Type B pancreatic cell (in vitro differentiated cells): Measurements from ENCODE around the gene FOXO4. TPM values are rescaled to one million over a fixed set of nuclear protein-coding genes. Genes with fewer than 3 reads are reported as not detected.

Source experiments
- DNase-seq: peaks from one replicate; pipeline ENCODE4 v3.0.0; 2021; ENCODE audit warnings: mixed read lengths; ENCODE audit not compliant: unreplicated experiment; ENCODE audit errors: extremely low spot score
- H3K27ac Mint-ChIP-seq: 2 replicates; pipeline ENCODE4 v1.8.0; 2021; ENCODE audit warnings: mild to moderate bottlenecking, mixed read lengths
- H3K27me3 Mint-ChIP-seq: 2 replicates; pipeline ENCODE4 v1.8.0; 2021; ENCODE audit warnings: mixed read lengths
- H3K36me3 Mint-ChIP-seq: 2 replicates; pipeline ENCODE4 v1.8.0; 2021; ENCODE audit warnings: mixed read lengths
- H3K4me1 Mint-ChIP-seq: one replicate; pipeline ENCODE4 v1.8.0; 2021; ENCODE audit warnings: mixed read lengths; ENCODE audit not compliant: unreplicated experiment
- H3K4me3 Mint-ChIP-seq: 2 replicates; pipeline ENCODE4 v1.8.0; 2021; ENCODE audit warnings: mild to moderate bottlenecking, mixed read lengths
- H3K9me3 Mint-ChIP-seq: 2 replicates; pipeline ENCODE4 v1.8.0; 2021; ENCODE audit warnings: mixed read lengths
- total RNA-seq: library from RNA; stranded (reverse); gene quantifications from 2 replicates; pipeline ENCODE4 v1.2.1, GENCODE V29; 2021; ENCODE audit warnings: low replicate concordance
- TF ChIP-seq, protein P1 (sequence below): fragments of 200-600 bp; sonication (generic); conservative IDR thresholded peaks from 2 replicates; pipeline ENCODE4 v1.5.0; 2021; ENCODE audit warnings: antibody characterized with exemption, mild to moderate bottlenecking

The FOXO4 gene
- total RNA-seq, 1 donor from 2014 or later, result 18.8 TPM

DNA sequence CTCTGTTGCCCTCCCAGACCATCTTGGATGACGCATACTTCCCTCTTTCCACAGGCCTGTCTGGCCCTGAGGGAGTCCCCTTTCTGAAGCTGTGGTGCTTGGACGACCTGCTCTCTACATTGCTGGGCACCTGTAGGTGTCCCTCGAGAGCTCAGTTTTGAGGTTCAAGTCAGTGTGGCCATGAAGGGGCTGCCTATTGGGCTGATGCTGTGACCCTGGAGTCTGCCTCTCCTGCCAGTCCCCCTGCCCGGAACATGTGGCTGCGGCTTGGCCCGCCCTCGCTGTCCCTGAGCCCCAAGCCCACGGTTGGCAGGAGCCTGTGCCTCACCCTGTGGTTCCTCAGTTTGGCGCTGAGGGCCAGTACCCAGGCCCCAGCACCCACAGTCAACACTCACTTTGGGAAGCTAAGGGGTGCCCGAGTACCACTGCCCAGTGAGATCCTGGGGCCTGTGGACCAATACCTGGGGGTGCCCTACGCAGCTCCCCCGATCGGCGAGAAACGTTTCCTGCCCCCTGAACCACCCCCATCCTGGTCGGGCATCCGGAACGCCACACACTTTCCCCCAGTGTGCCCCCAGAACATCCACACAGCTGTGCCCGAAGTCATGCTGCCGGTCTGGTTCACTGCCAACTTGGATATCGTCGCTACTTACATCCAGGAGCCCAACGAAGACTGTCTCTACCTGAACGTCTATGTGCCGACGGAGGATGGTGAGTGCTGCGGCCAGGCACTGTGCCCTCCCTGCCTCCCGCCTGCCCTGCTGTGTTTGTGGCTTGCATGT lies 52.0 kb downstream of the FOXO4 start:
- H3K27me3 Mint-ChIP-seq, result peaks cover 4% of the 10 kb centered on the region
- no peaks in the 10 kb centered on the region for H3K36me3 Mint-ChIP-seq
- TF ChIP-seq, protein P1, sequence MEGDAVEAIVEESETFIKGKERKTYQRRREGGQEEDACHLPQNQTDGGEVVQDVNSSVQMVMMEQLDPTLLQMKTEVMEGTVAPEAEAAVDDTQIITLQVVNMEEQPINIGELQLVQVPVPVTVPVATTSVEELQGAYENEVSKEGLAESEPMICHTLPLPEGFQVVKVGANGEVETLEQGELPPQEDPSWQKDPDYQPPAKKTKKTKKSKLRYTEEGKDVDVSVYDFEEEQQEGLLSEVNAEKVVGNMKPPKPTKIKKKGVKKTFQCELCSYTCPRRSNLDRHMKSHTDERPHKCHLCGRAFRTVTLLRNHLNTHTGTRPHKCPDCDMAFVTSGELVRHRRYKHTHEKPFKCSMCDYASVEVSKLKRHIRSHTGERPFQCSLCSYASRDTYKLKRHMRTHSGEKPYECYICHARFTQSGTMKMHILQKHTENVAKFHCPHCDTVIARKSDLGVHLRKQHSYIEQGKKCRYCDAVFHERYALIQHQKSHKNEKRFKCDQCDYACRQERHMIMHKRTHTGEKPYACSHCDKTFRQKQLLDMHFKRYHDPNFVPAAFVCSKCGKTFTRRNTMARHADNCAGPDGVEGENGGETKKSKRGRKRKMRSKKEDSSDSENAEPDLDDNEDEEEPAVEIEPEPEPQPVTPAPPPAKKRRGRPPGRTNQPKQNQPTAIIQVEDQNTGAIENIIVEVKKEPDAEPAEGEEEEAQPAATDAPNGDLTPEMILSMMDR, result no peak
- DNase-seq, result no peak
- no peaks in the 10 kb centered on the region for H3K4me1 Mint-ChIP-seq
- no peak overlapping the region for H3K4me3 Mint-ChIP-seq
- H3K9me3 Mint-ChIP-seq, result no peaks in the 10 kb centered on the region
- H3K27ac Mint-ChIP-seq, result no peak overlapping the region

DNA sequence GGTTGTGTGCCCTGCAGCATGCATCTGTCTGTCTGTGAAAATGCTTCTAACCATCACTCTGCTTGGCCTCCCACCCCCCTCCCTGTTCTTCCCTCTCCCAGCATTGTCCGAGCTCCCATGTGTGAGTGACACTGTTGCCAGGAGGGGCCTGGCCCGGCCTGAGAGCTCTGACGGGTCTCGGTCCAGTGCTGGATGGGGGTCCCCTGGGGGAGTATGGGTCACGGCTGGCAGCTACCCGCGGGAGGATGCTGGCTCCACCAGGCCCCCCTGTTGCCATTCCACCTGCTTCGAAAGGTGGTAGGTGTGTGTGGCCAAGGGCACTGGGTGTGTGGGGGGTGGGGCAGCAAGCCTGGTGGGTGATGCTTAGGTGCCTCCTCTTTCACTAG lies 52.6 kb downstream of the FOXO4 start:
- H3K4me1 Mint-ChIP-seq, result no peaks in the 10 kb centered on the region
- TF ChIP-seq, protein P1, result no peak
- no peaks in the 10 kb centered on the region for H3K9me3 Mint-ChIP-seq
- H3K27me3 Mint-ChIP-seq, result peaks cover 4% of the 10 kb centered on the region
- H3K27ac Mint-ChIP-seq, result no peak overlapping the region
- no peak overlapping the region for H3K4me3 Mint-ChIP-seq
- H3K36me3 Mint-ChIP-seq, result no peaks in the 10 kb centered on the region
- DNase-seq, result no peak

DNA sequence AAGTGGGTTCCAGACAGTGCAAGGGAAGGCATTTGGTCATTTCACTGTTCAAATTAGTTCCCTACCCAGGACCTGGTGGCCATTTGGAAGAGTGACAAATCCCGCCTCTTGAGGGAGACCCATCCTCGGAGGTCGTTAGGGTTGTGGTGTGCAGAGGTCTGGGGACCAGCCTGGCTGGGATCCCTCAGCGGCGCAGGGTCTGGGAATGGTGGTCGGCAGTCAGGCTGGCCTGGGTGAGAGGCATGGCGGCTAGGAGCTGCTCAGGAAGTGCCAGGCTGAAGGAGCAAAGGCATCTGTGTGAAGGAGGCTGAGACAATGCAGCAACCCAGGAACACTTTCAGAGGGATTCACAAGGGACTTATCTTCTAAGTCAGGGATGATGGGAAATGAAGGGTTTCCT lies 55.7 kb downstream of the FOXO4 start:
- H3K27ac Mint-ChIP-seq, result no peak overlapping the region
- TF ChIP-seq, protein P1, result no peak
- no peak overlapping the region for H3K4me3 Mint-ChIP-seq
- peaks cover 1% of the 10 kb centered on the region for H3K27me3 Mint-ChIP-seq
- H3K4me1 Mint-ChIP-seq, result no peaks in the 10 kb centered on the region
- H3K9me3 Mint-ChIP-seq, result no peaks in the 10 kb centered on the region
- DNase-seq, result no peak
- peaks cover 6% of the 10 kb centered on the region for H3K36me3 Mint-ChIP-seq

Other genes with a start within 250 kb of the FOXO4 start
- gene TEX11, start 187.1 kb upstream of the FOXO4 start, total RNA-seq, result 0.12 TPM in 1 of 2 replicates, not detected in the other
- gene SLC7A3, start 164.8 kb upstream of the FOXO4 start, total RNA-seq, result 1.2 and 9.3 TPM in 2 replicates
- 67.0 and 79.3 TPM in 2 replicates for gene SNX12, start 27.5 kb upstream of the FOXO4 start, total RNA-seq
- not detected in 2 replicates for gene CXorf65, start 10.9 kb downstream of the FOXO4 start, total RNA-seq
- gene IL2RG, start 15.7 kb downstream of the FOXO4 start, total RNA-seq, result 1.5 and 5.2 TPM in 2 replicates
- 44.1 and 77.2 TPM in 2 replicates for gene MED12, start 22.7 kb downstream of the FOXO4 start, total RNA-seq
- gene NLGN3, start 49.0 kb downstream of the FOXO4 start, total RNA-seq, result 0.86 and 17.9 TPM in 2 replicates
- 3.9 and 15.3 TPM in 2 replicates for gene GJB1, start 127.4 kb downstream of the FOXO4 start, total RNA-seq
- gene ZMYM3, start 158.3 kb downstream of the FOXO4 start, total RNA-seq, result 34.9 and 67.8 TPM in 2 replicates
- 428 and 634 TPM in 2 replicates for gene NONO, start 187.8 kb downstream of the FOXO4 start, total RNA-seq
- gene ITGB1BP2, start 205.9 kb downstream of the FOXO4 start, total RNA-seq, result 1.7 and 3.6 TPM in 2 replicates